Muscle layer of duodenum (tissue), 2 donors: ENCODE measurements around the gene B4GALT5.
A peak's percentile ranks its signal among the peaks of the same experiment; 100 is the strongest.
"Not testable (repeated sequence)": the region's sequence is repeated elsewhere in the genome, so short reads cannot be mapped to it uniquely, and the experiment has no call there.

Source experiments
- H3K27ac ChIP-seq: one replicate; pipeline ENCODE4 v1.7.0; 2013; ENCODE audit warnings: mild to moderate bottlenecking, low read length
- H3K27me3 ChIP-seq: one replicate; pipeline ENCODE4 v1.7.0; 2013; ENCODE audit warnings: low read depth, mild to moderate bottlenecking, control low read depth, low read length
- H3K36me3 ChIP-seq, 2 donors: one replicate each; pipeline ENCODE4 v1.7.0; 2013; ENCODE audit warnings: low read length in 2 of 2, control low read depth in 1 of 2, mild to moderate bottlenecking in 1 of 2; ENCODE audit not compliant: insufficient read depth in 2 of 2, control insufficient read depth in 1 of 2
- H3K4me1 ChIP-seq, 2 donors: one replicate each; pipeline ENCODE4 v1.7.0; 2013; ENCODE audit warnings: low read length in 2 of 2, mild to moderate bottlenecking in 2 of 2, control low read depth in 1 of 2, moderate library complexity in 1 of 2; ENCODE audit not compliant: insufficient read depth in 2 of 2, control insufficient read depth in 1 of 2
- H3K4me3 ChIP-seq, 2 donors: one replicate each; pipeline ENCODE4 v1.7.0; 2013; ENCODE audit warnings: low read length in 2 of 2, low read depth in 1 of 2, mild to moderate bottlenecking in 1 of 2
- H3K9me3 ChIP-seq, 2 donors: one replicate each; pipeline ENCODE4 v1.7.0; 2013; ENCODE audit warnings: low read length in 2 of 2, control low read depth in 1 of 2, mild to moderate bottlenecking in 1 of 2; ENCODE audit not compliant: control insufficient read depth in 1 of 2
- donor health status: healthy.

The B4GALT5 gene

GRCh38 chr20:49727894-49728885 lies 14.5 kb upstream of the B4GALT5 start:
- H3K27ac ChIP-seq = no peak overlapping the region
- H3K4me1 ChIP-seq = no peaks in the 10 kb centered on the region
- no peaks in the 10 kb centered on the region for H3K9me3 ChIP-seq
- no peak overlapping the region for H3K4me3 ChIP-seq
- no peaks in the 10 kb centered on the region for H3K36me3 ChIP-seq
- H3K27me3 ChIP-seq = no peaks in the 10 kb centered on the region

- no peak overlapping the region for H3K4me3 ChIP-seq
- H3K36me3 ChIP-seq = no peaks in the 10 kb centered on the region
- H3K9me3 ChIP-seq = no peaks in the 10 kb centered on the region
- H3K27me3 ChIP-seq = no peaks in the 10 kb centered on the region
- H3K27ac ChIP-seq = no peak overlapping the region
- H3K4me1 ChIP-seq = no peaks in the 10 kb centered on the region
These were observed 13.8 kb upstream of the B4GALT5 start for GRCh38 chr20:49727478-49727877.

- Histone ChIP-seq H3K4me3 (no peak overlapping the region), H3K27ac (no peak overlapping the region), H3K27me3 (no peaks in the 10 kb centered on the region), H3K4me1 (no peaks in the 10 kb centered on the region), H3K9me3 (no peaks in the 10 kb centered on the region), H3K36me3 (no peaks in the 10 kb centered on the region)
These were observed 12.0 kb upstream of the B4GALT5 start for GRCh38 chr20:49725694-49726093.

- H3K4me3 ChIP-seq, H3K27me3 ChIP-seq, H3K4me1 ChIP-seq, H3K9me3 ChIP-seq, H3K36me3 ChIP-seq: not testable (repeated sequence)
- peak overlapping the region; percentile 4 for H3K27ac ChIP-seq
These were observed 11.5 kb upstream of the B4GALT5 start for GRCh38 chr20:49725224-49725606.

- Histone ChIP-seq H3K9me3 (no peaks in the 10 kb centered on the region), H3K27ac (peak overlapping the region; percentile 4), H3K4me1 (no peaks in the 10 kb centered on the region)
These were observed 10.9 kb upstream of the B4GALT5 start for GRCh38 chr20:49724408-49725223.

GRCh38 chr20:49723758-49724157 lies 10.1 kb upstream of the B4GALT5 start:
- not testable (repeated sequence) for H3K4me3 ChIP-seq, H3K9me3 ChIP-seq, H3K27ac ChIP-seq, H3K4me1 ChIP-seq, H3K36me3 ChIP-seq, H3K27me3 ChIP-seq

More at GRCh38 chr20:49724408-49725223, 10.9 kb upstream of the B4GALT5 start:
- no peak overlapping the region for H3K4me3 ChIP-seq
- H3K27me3 ChIP-seq = no peaks in the 10 kb centered on the region
- H3K36me3 ChIP-seq = no peaks in the 10 kb centered on the region

- H3K4me3 ChIP-seq, H3K9me3 ChIP-seq, H3K36me3 ChIP-seq, H3K27me3 ChIP-seq, H3K4me1 ChIP-seq, H3K27ac ChIP-seq: not testable (repeated sequence)
These were observed 7.6 kb upstream of the B4GALT5 start for GRCh38 chr20:49721326-49721725.

GRCh38 chr20:49715466-49715865 lies 1.8 kb upstream of the B4GALT5 start:
- Histone ChIP-seq H3K36me3 (no peaks in the 10 kb centered on the region), H3K4me1 (peaks cover 11 to 18% of the 10 kb centered on the region in 2 donors), H3K9me3 (no peaks in the 10 kb centered on the region), H3K27ac (no peak overlapping the region), H3K27me3 (no peaks in the 10 kb centered on the region), H3K4me3 (no peak overlapping the region)

- Histone ChIP-seq H3K4me3 (peak overlapping the region; percentile 83 to 89), H3K36me3 (no peaks in the 10 kb centered on the region), H3K9me3 (no peaks in the 10 kb centered on the region), H3K27ac (peak overlapping the region; percentile 70), H3K4me1 (peaks cover 17 to 38% of the 10 kb centered on the region in 2 donors), H3K27me3 (no peaks in the 10 kb centered on the region)
These were observed 504 bp downstream of the B4GALT5 start for GRCh38 chr20:49712996-49713752.

- peak overlapping the region; percentile 70 for H3K27ac ChIP-seq
- H3K4me3 ChIP-seq = peak overlapping the region; percentile 83 to 89
- H3K36me3 ChIP-seq = no peaks in the 10 kb centered on the region
- H3K4me1 ChIP-seq = peaks cover 17 to 44% of the 10 kb centered on the region in 2 donors
- no peaks in the 10 kb centered on the region for H3K27me3 ChIP-seq
- H3K9me3 ChIP-seq = no peaks in the 10 kb centered on the region
These were observed 1.1 kb downstream of the B4GALT5 start for GRCh38 chr20:49712646-49712995.

GRCh38 chr20:49712118-49712517 lies 1.6 kb downstream of the B4GALT5 start:
- peak overlapping the region; percentile 83 to 89 for H3K4me3 ChIP-seq

More at GRCh38 chr20:49712118-49712517, 1.6 kb downstream of the B4GALT5 start:
- H3K27me3 ChIP-seq = no peaks in the 10 kb centered on the region
- no peaks in the 10 kb centered on the region for H3K9me3 ChIP-seq
- H3K27ac ChIP-seq = peak overlapping the region; percentile 70
- H3K4me1 ChIP-seq = peaks cover 19 to 48% of the 10 kb centered on the region in 2 donors
- H3K36me3 ChIP-seq = no peaks in the 10 kb centered on the region
